Activated T-cell treated with anti-CD3 and anti-CD28 coated beads, Interleukin-2, amount 50 U/mL, for 1 hour (primary cell): ENCODE results near the gene PLEKHA4.
"Not testable (repeated sequence)": the region's sequence is repeated elsewhere in the genome, so short reads cannot be mapped to it uniquely, and the experiment has no call there.

Experiments used
- DNase-seq: peaks from one replicate; pipeline ENCODE4 v3.0.0-alpha.2; 2020

Gene PLEKHA4

GRCh38 chr19:48795055-48795684 is 73.2 kb downstream of the PLEKHA4 start:
- DNase-seq: peak; percentile 86

GRCh38 chr19:48794291-48794690 is 74.1 kb downstream of the PLEKHA4 start:
- DNase-seq: no peak

GRCh38 chr19:48793271-48793670 is 75.1 kb downstream of the PLEKHA4 start:
- no peak for DNase-seq

- DNase-seq: not testable (repeated sequence)
These were observed 81.1 kb downstream of the PLEKHA4 start for GRCh38 chr19:48787331-48787730.
